ENCODE measurements around the gene ZNF513.
"Not testable (repeated sequence)": the region's sequence is repeated elsewhere in the genome, so short reads cannot be mapped to it uniquely, and the experiment has no call there.

Gene ZNF513

DNA sequence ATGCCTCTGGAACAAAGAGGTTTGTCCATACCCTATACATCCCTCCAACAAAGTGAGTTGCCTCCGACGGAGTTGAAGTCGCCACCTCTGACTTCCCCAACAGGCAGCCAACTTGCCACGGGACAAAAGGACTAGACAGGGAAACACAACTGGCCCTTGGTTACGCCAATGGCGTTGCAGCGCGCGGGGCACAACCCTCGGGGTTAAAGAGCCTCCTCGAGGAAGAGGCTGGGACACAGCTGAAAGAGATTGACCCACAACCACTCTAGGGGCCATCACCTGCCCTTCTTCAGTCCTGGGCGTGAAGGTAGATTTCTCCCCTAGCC is 24.5 kb downstream of the ZNF513 start:
- DNase-seq (ENCODE audit: low spot score), result peak; percentile 78

DNA sequence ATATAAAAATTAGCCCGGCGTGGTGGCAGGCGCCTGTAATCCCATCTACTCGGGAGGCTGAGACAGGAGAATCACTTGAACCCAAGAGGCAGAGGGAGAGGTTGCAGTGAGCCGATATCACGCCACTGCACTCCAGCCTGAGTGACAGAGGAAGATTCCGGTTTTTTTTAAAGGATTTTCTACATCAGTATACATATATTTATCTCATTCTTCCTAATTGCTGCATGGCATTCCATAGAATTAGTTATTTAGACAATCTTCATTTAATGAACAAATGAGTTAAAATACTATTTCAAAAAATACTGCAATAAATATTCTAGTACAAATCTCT is 26.0 kb downstream of the ZNF513 start:
- no peak for DNase-seq (ENCODE audit: low spot score)

DNA sequence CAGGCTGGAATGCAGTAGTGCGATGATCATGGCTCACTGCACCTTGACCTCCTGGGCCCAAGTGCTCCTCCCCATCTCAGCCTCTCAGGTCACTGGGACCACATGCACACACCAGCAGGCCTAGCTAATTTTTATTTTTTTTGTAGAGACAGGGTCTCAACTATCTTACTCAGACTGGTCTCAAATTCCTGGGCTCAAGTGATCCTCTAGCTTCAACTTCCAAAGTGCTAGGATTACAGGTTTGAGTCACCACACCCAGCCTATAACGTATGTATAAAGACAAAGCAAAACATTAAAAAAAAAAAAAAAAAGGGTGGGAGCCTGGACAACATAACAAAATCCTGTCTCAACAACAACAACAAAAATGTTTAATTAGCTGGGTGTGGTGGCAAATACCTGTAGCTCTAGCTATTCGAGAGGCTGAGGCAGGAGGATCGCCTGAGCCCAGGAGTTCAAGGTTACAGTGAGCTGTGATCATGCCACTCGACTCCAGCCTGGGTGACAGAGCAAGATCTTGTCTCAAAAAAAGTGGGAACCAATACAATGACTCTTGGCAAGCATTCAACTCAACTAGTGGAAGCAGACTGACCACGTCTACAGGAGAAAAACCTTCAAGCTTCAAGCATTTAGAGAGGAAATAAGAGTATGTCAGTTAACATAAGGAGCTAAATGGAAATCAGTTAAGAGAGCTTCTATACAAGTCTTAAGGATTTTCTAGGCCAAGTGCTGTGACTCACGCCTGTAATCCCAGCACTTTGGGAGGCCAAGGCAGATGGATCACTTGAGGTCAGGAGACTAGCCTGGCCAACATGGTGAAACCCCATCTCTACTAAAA is 26.6 kb downstream of the ZNF513 start:
- no peak for DNase-seq (ENCODE audit: low spot score)

DNA sequence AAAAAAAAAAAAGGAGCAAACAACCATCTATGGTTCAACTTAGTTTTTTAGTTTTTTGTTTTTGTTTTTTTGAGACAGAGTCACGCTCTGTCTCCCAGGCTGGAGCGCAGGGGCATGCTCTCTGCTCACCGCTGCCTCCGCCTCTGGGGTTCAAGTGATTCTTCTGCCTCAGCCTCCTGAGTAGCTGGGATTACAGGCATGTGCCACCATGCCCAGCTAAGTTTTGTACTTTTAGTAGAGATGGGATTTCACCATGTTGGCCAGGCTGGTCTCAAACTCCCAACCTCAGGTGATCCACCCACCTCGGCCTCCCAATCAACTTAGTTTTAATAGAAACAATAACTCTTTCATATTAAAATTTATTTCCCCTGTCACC is 27.2 kb downstream of the ZNF513 start:
- not testable (repeated sequence) for DNase-seq (ENCODE audit: low spot score)

DNA sequence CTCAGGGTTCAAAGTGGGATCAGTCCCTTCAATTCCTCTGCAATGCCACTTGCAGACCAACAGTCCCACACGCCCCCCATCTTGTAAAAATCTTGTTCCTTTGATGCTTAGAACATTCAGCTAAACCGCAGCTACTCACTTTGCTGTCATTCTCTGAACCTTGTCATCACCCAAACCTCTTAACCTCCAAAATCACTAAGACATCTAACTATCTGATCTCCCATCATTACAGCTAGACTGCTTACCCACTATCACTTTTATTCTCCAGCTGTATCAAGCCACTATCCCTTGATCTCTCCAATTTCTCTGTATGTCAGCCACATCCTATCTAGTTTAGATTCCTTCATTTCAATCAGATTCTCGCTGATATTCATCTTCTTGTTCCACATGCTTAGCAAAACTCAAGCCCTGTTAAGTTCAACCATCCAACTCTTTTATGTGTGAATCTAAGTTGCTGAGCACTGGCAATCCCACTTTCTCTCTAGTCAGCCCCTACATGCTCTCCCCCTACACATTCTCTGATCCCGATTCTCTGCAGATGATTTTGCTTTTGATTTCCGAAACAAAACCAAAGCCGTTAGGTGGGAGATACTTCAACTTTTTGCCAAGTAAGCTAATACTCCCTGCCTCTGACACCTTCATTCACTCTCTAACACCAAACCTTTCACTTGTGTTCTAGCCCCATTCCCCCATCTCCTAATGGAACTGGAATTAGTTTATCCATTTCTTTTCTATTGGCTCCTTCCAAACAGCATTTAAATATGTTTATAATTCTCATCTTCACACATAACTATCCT is 28.5 kb downstream of the ZNF513 start:
- no peak for DNase-seq (ENCODE audit: low spot score)

DNA sequence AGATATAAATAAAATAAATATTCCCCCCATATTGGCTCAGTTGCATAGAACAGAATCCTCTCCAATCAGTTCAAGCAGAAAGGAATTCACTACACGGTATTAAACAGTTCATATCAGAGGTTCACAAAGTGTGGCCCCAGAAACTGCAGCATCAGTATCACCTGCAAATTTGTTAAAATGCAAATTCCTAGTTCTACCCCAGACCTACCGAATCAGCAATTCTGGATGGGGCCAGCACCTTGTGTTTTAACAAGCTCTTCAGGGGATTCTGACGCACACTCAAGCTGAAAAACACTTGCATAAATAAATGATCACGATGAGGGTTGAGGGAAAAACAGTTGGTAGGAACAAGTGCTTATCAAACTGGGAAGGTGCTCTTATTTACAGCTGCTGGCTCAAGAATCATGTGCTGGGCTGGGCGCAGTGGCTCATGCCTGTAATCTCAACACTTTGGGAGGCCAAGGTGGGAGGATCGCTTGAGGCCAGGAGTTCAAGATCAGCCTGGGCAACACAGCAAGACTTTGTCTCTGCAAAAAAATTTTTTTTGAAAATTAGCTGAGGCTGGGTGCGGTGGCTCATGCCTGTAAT is 30.3 kb downstream of the ZNF513 start:
- DNase-seq (ENCODE audit: low spot score), result no peak

DNA sequence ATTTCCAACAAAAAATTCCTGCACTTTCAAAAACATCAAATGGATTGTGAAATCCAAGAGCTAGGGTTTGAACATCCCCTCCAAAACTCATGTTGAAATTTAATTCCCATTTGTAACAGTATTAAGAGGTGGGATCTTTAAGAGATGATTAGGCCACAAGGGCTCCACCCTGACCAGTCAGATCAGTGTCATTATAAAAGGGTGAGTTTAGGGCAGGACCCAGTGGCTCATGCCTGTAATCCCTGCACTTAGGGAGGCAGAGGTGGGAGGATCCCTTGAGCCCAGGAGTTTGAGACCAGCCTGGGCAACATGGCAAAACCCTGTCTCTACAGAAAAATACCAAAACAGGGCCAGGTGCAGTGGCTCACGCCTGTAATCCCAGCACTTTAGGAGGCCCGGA is 32.9 kb downstream of the ZNF513 start:
- no peak for DNase-seq (ENCODE audit: low spot score)

DNA sequence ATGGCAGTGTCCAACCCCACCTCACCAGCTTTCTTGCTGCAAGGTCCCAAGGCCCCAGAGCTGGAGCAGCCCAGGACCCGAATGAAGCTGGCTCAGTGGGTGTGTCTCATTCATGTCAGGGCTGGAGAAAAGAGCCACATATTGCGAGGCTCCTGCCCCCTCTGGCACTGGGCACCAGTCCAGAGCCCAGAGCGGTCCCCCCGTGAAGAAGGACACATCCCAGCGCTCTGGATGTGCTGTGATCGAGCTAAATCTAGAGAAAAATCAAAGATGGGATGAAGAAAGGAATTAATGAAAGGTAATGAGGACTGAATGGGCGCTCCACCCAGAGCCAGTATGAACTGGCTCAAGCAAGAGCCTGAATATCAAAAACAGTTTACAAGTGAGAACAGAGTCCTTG is 44.4 kb downstream of the ZNF513 start:
- DNase-seq (ENCODE audit: low spot score), result no peak

DNA sequence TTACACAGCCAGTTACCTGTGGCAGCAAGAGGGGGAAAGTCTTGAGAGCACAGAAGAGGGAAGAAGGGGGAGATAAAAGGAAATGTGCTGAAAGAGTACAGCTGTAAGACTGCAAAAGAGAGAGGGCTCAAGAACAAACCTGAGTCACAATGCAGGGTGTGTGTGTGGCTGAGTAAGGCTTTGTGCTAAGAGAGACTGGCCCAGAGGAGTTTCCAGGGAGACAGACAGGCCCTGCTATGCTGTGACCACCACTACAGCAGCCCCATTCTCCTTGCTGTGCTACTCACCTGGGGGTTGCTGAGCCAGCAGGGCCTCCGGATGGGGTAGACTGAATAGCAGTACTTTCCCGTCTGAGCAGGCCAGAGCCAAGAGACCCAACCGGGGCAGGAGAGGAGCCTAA is 45.2 kb downstream of the ZNF513 start:
- DNase-seq (ENCODE audit: low spot score), result no peak

All from LoVo (cell line).